Mesendoderm (in vitro differentiated cells): ENCODE results near the gene PARD3.

Experiments
- DNase-seq: peaks from one replicate; pipeline ENCODE4 v3.0.0; 2013
- H2AK5ac ChIP-seq: 2 replicates; pipeline ENCODE4 v1.6.1; 2013; ENCODE audit warnings: low read length, inconsistent platforms
- H2BK120ac ChIP-seq: 2 replicates; pipeline ENCODE4 v1.6.1; 2013; ENCODE audit warnings: low read depth, mild to moderate bottlenecking, low read length, moderate library complexity, mixed read lengths
- H2BK15ac ChIP-seq: replicated peaks from 2 replicates; pipeline ENCODE4 v1.6.1; 2013; ENCODE audit warnings: low read depth, mild to moderate bottlenecking, moderate library complexity
- H2BK5ac ChIP-seq: 2 replicates; pipeline ENCODE4 v1.6.1; 2013; ENCODE audit warnings: low read length, inconsistent platforms
- H3K18ac ChIP-seq: 2 replicates; pipeline ENCODE4 v1.6.1; 2013; ENCODE audit warnings: mild to moderate bottlenecking, low read length, mixed read lengths
- H3K23ac ChIP-seq: one replicate; pipeline ENCODE4 v1.6.1; 2013; ENCODE audit warnings: low read length
- H3K27ac ChIP-seq: 2 replicates; pipeline ENCODE4 v1.5.1; 2013; ENCODE audit warnings: low read depth, mild to moderate bottlenecking, inconsistent platforms, low read length, moderate library complexity
- H3K27me3 ChIP-seq: 2 replicates; pipeline ENCODE4 v1.6.1; 2013; ENCODE audit warnings: low read length, control low read depth, mild to moderate bottlenecking, inconsistent platforms; ENCODE audit not compliant: insufficient read depth, poor library complexity
- H3K36me3 ChIP-seq: 2 replicates; pipeline ENCODE4 v1.6.1; 2013; ENCODE audit warnings: low read length, inconsistent platforms; ENCODE audit not compliant: control insufficient read depth, insufficient read depth
- H3K4ac ChIP-seq: one replicate; pipeline ENCODE4 v1.6.1; 2013; ENCODE audit warnings: low read depth, mild to moderate bottlenecking, low read length, moderate library complexity
- H3K4me1 ChIP-seq: 2 replicates; pipeline ENCODE4 v1.6.1; 2013; ENCODE audit warnings: low read depth, low read length, inconsistent platforms; ENCODE audit not compliant: control insufficient read depth
- H3K4me2 ChIP-seq: 2 replicates; pipeline ENCODE4 v1.6.1; 2013; ENCODE audit warnings: low read length
- H3K4me3 ChIP-seq: 2 replicates; pipeline ENCODE4 v1.5.1; 2013; ENCODE audit warnings: mild to moderate bottlenecking, low read length
- H3K56ac ChIP-seq: one replicate; pipeline ENCODE4 v1.6.1; 2013; ENCODE audit warnings: low read length
- H3K79me1 ChIP-seq: 2 replicates; pipeline ENCODE4 v1.6.1; 2013; ENCODE audit warnings: low read length, inconsistent platforms
- H3K79me2 ChIP-seq: 2 replicates; pipeline ENCODE4 v1.6.1; 2013; ENCODE audit warnings: mild to moderate bottlenecking, low read length; ENCODE audit not compliant: control insufficient read depth, insufficient read depth
- H3K9ac ChIP-seq: 2 replicates; pipeline ENCODE4 v1.6.1; 2013; ENCODE audit warnings: low read length, inconsistent platforms
- H4K5ac ChIP-seq: one replicate; pipeline ENCODE4 v1.6.1; 2013; ENCODE audit warnings: low read length
- H4K8ac ChIP-seq: one replicate; pipeline ENCODE4 v1.6.1; 2013; ENCODE audit warnings: low read depth, mild to moderate bottlenecking, control low read depth, low read length, moderate library complexity
- WGBS: extraction: QIAGEN DNeasy Blood & Tissue Kit; methylation state at CpG from one replicate; pipeline ENCODE4 v1.1.7; 2013; ENCODE audit warnings: low lambda C conversion rate, missing lambda C conversion rate; ENCODE audit not compliant: insufficient coverage; ENCODE audit errors: extremely low coverage; 5-methylcytosine and 5-hydroxymethylcytosine counted together

The PARD3 gene

DNA sequence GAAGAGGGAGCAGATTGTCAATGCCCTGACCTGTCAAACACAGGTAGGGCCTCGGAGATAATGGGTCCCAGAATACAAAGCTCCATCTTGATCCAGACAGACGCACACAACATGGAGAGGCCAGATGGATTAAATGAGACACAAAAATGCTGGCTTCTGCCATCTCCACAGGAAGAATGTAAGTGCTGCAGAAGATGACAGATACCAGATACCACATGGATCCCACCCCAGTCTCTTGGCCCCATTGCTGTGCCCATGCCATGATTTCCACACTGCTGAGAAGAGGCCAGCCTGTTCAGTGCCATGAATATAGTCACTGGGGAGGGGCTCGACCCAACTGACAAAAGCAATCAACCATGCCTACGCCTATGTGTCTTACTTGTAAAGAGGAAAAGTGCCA lies 487.9 kb downstream of the PARD3 start:
- no peak overlapping the region for H2BK15ac ChIP-seq
- H2BK120ac ChIP-seq, result no peak overlapping the region
- H3K23ac ChIP-seq, result no peak overlapping the region
- peaks cover 2% of the 10 kb centered on the region for H3K4me1 ChIP-seq
- H3K27me3 ChIP-seq, result no peaks in the 10 kb centered on the region
- DNase-seq, result peak; percentile 22
- H3K4me3 ChIP-seq, result no peak overlapping the region
- H2AK5ac ChIP-seq, result no peak overlapping the region
- H3K36me3 ChIP-seq, result no peaks in the 10 kb centered on the region
- WGBS, result no CpG with 5 or more reads among the region's 4 CpGs
- H3K79me1 ChIP-seq, result no peaks in the 10 kb centered on the region
- no peak overlapping the region for H4K8ac ChIP-seq
- no peak overlapping the region for H3K18ac ChIP-seq
- no peak overlapping the region for H3K27ac ChIP-seq
- H3K79me2 ChIP-seq, result no peaks in the 10 kb centered on the region
- H3K9ac ChIP-seq, result no peak overlapping the region
- H4K5ac ChIP-seq, result no peak overlapping the region
- no peak overlapping the region for H3K56ac ChIP-seq
- H3K4ac ChIP-seq, result no peak overlapping the region
- H3K4me2 ChIP-seq, result no peak overlapping the region
- H2BK5ac ChIP-seq, result no peak overlapping the region

DNA sequence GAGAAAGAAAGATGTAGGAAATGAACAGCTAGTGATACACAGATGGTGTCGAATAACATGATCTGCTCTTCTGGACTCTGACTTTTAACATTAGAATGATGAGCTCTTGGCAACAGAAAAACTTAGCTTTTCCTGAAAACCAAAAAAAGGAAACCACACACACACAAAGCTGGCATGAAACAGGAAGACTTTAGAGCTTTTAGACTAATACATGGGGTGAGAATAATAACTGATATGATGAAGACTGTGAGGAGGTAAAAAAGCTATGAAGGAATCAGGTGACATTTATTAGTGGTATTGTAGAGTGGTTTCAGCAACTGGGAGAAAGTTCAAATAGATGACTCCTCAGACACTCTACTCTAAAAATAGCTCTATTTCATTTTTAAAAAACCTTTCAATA lies 491.9 kb downstream of the PARD3 start:
- Histone ChIP-seq H2BK15ac (no peak overlapping the region), H4K8ac (no peak overlapping the region), H4K5ac (no peak overlapping the region), H3K36me3 (no peaks in the 10 kb centered on the region), H3K27ac (no peak overlapping the region), H2BK5ac (no peak overlapping the region), H3K4me2 (no peak overlapping the region), H3K18ac (no peak overlapping the region), H3K27me3 (no peaks in the 10 kb centered on the region), H3K4ac (no peak overlapping the region), H3K9ac (no peak overlapping the region), H3K56ac (no peak overlapping the region), H2BK120ac (no peak overlapping the region), H3K79me2 (no peaks in the 10 kb centered on the region), H3K4me3 (no peak overlapping the region), H3K4me1 (peaks cover 2% of the 10 kb centered on the region), H3K79me1 (no peaks in the 10 kb centered on the region), H3K23ac (no peak overlapping the region), H2AK5ac (no peak overlapping the region)
- no CpG with 5 or more reads among the region's 1 CpG for WGBS
- DNase-seq, result no peak

DNA sequence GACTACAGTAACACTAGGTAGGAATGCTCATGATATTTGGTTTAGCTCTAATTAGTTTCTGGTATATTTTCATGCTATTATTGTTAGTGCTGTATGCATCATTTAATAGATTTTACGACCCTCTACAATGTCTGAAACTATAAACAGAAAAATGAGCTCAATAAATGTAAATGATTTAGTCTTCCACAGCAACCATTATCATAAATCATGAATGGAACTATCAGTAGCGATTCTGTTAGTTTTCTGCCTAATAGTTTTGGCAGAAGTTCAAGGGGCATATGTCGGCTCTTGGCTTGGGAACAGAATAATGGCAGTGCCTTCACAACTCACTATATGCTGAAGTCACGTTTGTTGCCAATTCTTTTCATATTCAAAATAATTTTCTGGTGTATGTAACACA lies 494.8 kb downstream of the PARD3 start:
- Histone ChIP-seq H2AK5ac (no peak overlapping the region), H3K23ac (no peak overlapping the region), H2BK120ac (no peak overlapping the region), H3K79me2 (no peaks in the 10 kb centered on the region), H3K36me3 (no peaks in the 10 kb centered on the region), H3K27ac (no peak overlapping the region), H3K4me3 (no peak overlapping the region), H3K18ac (no peak overlapping the region), H3K4me1 (no peaks in the 10 kb centered on the region), H3K56ac (no peak overlapping the region), H3K4ac (no peak overlapping the region), H3K27me3 (no peaks in the 10 kb centered on the region), H3K4me2 (no peak overlapping the region), H4K8ac (no peak overlapping the region), H4K5ac (no peak overlapping the region), H2BK15ac (no peak overlapping the region), H2BK5ac (no peak overlapping the region), H3K79me1 (no peaks in the 10 kb centered on the region), H3K9ac (no peak overlapping the region)
- no peak for DNase-seq
- no CpG with 5 or more reads among the region's 4 CpGs for WGBS

DNA sequence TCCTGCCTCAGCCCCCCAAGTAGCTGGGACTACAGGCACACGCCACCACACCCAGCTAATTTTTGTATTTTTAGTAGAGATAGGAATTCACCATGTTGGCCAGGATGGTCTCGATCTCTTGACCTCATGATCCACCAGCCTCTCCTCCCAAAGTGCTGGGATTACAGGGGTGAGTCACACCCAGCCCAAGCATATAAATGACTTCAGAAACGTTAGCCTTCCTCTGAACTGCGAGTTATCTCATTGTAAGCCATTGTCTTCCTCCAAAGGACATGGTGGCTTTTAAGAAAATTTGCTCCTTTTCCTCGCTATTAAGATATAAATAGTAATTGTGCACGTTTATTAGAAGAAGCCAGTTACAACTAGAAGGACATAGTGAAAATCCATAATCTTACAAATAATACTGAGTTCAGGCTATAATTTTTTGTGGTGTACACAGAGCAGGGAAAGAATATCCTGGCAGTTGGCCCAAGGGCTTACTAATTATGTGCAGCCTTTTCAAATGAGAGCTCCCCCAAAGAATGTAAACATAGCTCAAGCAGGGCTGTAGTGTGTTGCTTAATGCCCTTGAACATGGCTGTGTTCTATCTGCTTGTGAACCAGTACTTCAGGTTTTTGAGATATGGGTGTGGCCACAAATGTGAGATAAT lies 495.8 kb downstream of the PARD3 start:
- no peaks in the 10 kb centered on the region for H3K79me1 ChIP-seq
- no CpG with 5 or more reads among the region's 6 CpGs for WGBS
- no peak overlapping the region for H3K18ac ChIP-seq
- H2BK15ac ChIP-seq, result no peak overlapping the region
- H3K4me3 ChIP-seq, result no peak overlapping the region
- H3K27me3 ChIP-seq, result no peaks in the 10 kb centered on the region
- no peak overlapping the region for H3K4ac ChIP-seq
- H3K27ac ChIP-seq, result no peak overlapping the region
- H3K9ac ChIP-seq, result no peak overlapping the region
- no peaks in the 10 kb centered on the region for H3K4me1 ChIP-seq
- no peak overlapping the region for H4K5ac ChIP-seq
- no peak overlapping the region for H3K4me2 ChIP-seq
- no peaks in the 10 kb centered on the region for H3K79me2 ChIP-seq
- H2AK5ac ChIP-seq, result no peak overlapping the region
- no peak overlapping the region for H2BK5ac ChIP-seq
- H3K23ac ChIP-seq, result no peak overlapping the region
- no peaks in the 10 kb centered on the region for H3K36me3 ChIP-seq
- peak; percentile 26 for DNase-seq
- no peak overlapping the region for H2BK120ac ChIP-seq
- H3K56ac ChIP-seq, result no peak overlapping the region
- H4K8ac ChIP-seq, result no peak overlapping the region

DNA sequence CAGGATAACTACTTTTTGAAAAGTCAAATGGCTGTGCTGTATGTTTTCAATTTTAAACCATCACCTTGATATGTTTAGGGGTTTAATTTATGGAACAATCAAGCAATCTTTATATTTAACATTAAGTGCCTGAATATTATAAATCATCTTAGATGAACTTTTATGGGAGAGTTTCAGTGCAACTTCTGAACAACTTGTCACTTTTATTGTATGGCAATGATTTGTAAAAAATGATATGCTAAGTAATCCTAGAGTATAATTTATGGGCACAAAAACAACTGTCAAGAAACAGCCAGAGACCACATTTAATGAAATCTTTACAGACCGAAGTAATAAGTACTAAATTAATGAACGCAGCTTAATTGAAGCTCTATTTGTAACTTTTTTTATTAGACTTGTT lies 498.9 kb downstream of the PARD3 start:
- H3K27me3 ChIP-seq, result no peaks in the 10 kb centered on the region
- no peak overlapping the region for H3K4me3 ChIP-seq
- H3K9ac ChIP-seq, result no peak overlapping the region
- H3K36me3 ChIP-seq, result no peaks in the 10 kb centered on the region
- no peak overlapping the region for H4K8ac ChIP-seq
- no peak overlapping the region for H3K18ac ChIP-seq
- H4K5ac ChIP-seq, result no peak overlapping the region
- no peak overlapping the region for H3K4me2 ChIP-seq
- H3K4me1 ChIP-seq, result no peaks in the 10 kb centered on the region
- no peak overlapping the region for H2BK15ac ChIP-seq
- no peak for DNase-seq
- H3K79me2 ChIP-seq, result no peaks in the 10 kb centered on the region
- H2AK5ac ChIP-seq, result no peak overlapping the region
- no peaks in the 10 kb centered on the region for H3K79me1 ChIP-seq
- H3K4ac ChIP-seq, result no peak overlapping the region
- WGBS, result no CpG with 5 or more reads among the region's 2 CpGs
- no peak overlapping the region for H2BK120ac ChIP-seq
- no peak overlapping the region for H3K56ac ChIP-seq
- H2BK5ac ChIP-seq, result no peak overlapping the region
- no peak overlapping the region for H3K23ac ChIP-seq
- H3K27ac ChIP-seq, result no peak overlapping the region

- no CpG with 5 or more reads among the region's 5 CpGs for WGBS
- H3K56ac ChIP-seq, result no peak overlapping the region
- H3K4me2 ChIP-seq, result no peak overlapping the region
- H2BK15ac ChIP-seq, result no peak overlapping the region
- H2BK5ac ChIP-seq, result no peak overlapping the region
- H3K79me1 ChIP-seq, result no peaks in the 10 kb centered on the region
- no peak overlapping the region for H2AK5ac ChIP-seq
- H3K27ac ChIP-seq, result no peak overlapping the region
- no peaks in the 10 kb centered on the region for H3K79me2 ChIP-seq
- H3K4me3 ChIP-seq, result no peak overlapping the region
- no peak overlapping the region for H4K5ac ChIP-seq
- DNase-seq, result peak; percentile 38
- H3K18ac ChIP-seq, result no peak overlapping the region
- H3K9ac ChIP-seq, result no peak overlapping the region
- no peaks in the 10 kb centered on the region for H3K27me3 ChIP-seq
- no peak overlapping the region for H3K23ac ChIP-seq
- H3K4me1 ChIP-seq, result peaks cover 2% of the 10 kb centered on the region
- no peak overlapping the region for H4K8ac ChIP-seq
- H3K36me3 ChIP-seq, result no peaks in the 10 kb centered on the region
- H2BK120ac ChIP-seq, result no peak overlapping the region
- no peak overlapping the region for H3K4ac ChIP-seq
Observed at GRCh38 chr10:34314457-34314856, 500.6 kb downstream of the PARD3 start.
